Activated T-helper 1 cell treated with anti-CD3 and anti-CD28 coated beads, Interleukin-2, amount 50 U/mL, for 16 hours (primary cell): ENCODE results near the gene VPS52.
A peak's percentile ranks its signal among the peaks of the same experiment; 100 is the strongest.

Source experiments
- DNase-seq, 2 donors: peaks; one replicate each; pipeline ENCODE4 v3.0.0-alpha.2; 2020; ENCODE audit warnings: low read depth in 1 of 2, low spot score in 1 of 2

VPS52 gene

GRCh38 chr6:33305052-33305451 is 33.4 kb upstream of the VPS52 start:
- no peak for DNase-seq

- DNase-seq, result no peak
Observed at GRCh38 chr6:33304216-33304615, 32.5 kb upstream of the VPS52 start.

GRCh38 chr6:33301877-33302276 is 30.2 kb upstream of the VPS52 start:
- DNase-seq, result no peak

- DNase-seq, result peak; percentile 88
Observed at GRCh38 chr6:33299237-33299944, 27.7 kb upstream of the VPS52 start.

- DNase-seq, result peak in 1 of 2 donors; percentile 50
Observed at GRCh38 chr6:33298773-33299236, 27.1 kb upstream of the VPS52 start, which contains the start of gene RGL2. RGL2 (minus strand) TSS chr6:33298942; CDS start chr6:33298610, 332 bp downstream.

GRCh38 chr6:33297956-33298772 is 26.5 kb upstream of the VPS52 start:
- no peak for DNase-seq

- DNase-seq, result no peak
Observed at GRCh38 chr6:33297406-33297955, 25.8 kb upstream of the VPS52 start.

- no peak for DNase-seq
Observed at GRCh38 chr6:33296797-33297405, 25.2 kb upstream of the VPS52 start.

- no peak for DNase-seq
Observed at GRCh38 chr6:33295621-33296369, 24.1 kb upstream of the VPS52 start.

- no peak for DNase-seq
Observed at GRCh38 chr6:33294086-33294823, 22.6 kb upstream of the VPS52 start.

- no peak for DNase-seq
Observed at GRCh38 chr6:33292996-33293682, 21.5 kb upstream of the VPS52 start.

GRCh38 chr6:33290459-33290858 is 18.8 kb upstream of the VPS52 start:
- DNase-seq, result no peak

- DNase-seq, result no peak
Observed at GRCh38 chr6:33289784-33290315, 18.2 kb upstream of the VPS52 start.

- peak; percentile 55 to 63 for DNase-seq
Observed at GRCh38 chr6:33288921-33289783, 17.5 kb upstream of the VPS52 start, which contains the start of the genes PFDN6 and WDR46. PFDN6 (plus strand) TSS chr6:33289601; CDS start chr6:33289857, 256 bp downstream. WDR46 (minus strand) TSS chr6:33289239; CDS start chr6:33289170, 69 bp downstream.

GRCh38 chr6:33288141-33288920 is 16.7 kb upstream of the VPS52 start:
- DNase-seq, result no peak

- DNase-seq, result no peak
Observed at GRCh38 chr6:33286946-33287914, 15.6 kb upstream of the VPS52 start.
